Parathyroid adenoma (tissue), 2 donors: ENCODE data around the gene MBNL2.

ENCODE experiments used
- H2AFZ ChIP-seq: fragments of 300-600 bp; sonication (generic); one replicate; pipeline ENCODE4 v1.7.0; 2017; ENCODE audit warnings: antibody characterized with exemption, mild to moderate bottlenecking
- H3K27ac ChIP-seq: fragments of 300-600 bp; sonication (generic); one replicate; pipeline ENCODE4 v1.7.0; 2017
- H3K27me3 ChIP-seq: fragments of 300-600 bp; sonication (generic); one replicate; pipeline ENCODE4 v1.7.0; 2017; ENCODE audit warnings: low read length; ENCODE audit not compliant: control insufficient read depth, insufficient read depth
- H3K36me3 ChIP-seq: fragments of 300-600 bp; sonication (generic); one replicate; pipeline ENCODE4 v1.7.0; 2017; ENCODE audit warnings: low read length; ENCODE audit not compliant: control insufficient read depth, insufficient read depth
- H3K4me1 ChIP-seq: fragments of 300-600 bp; sonication (generic); one replicate; pipeline ENCODE4 v1.7.0; 2017; ENCODE audit warnings: control low read depth
- H3K4me2 ChIP-seq: fragments of 300-600 bp; sonication (generic); one replicate; pipeline ENCODE4 v1.7.0; 2017; ENCODE audit warnings: low read length
- H3K4me3 ChIP-seq: fragments of 300-600 bp; sonication (generic); one replicate; pipeline ENCODE4 v1.7.0; 2017; ENCODE audit warnings: low read depth, low read length
- H3K79me2 ChIP-seq: fragments of 300-600 bp; sonication (generic); one replicate; pipeline ENCODE4 v1.7.0; 2017; ENCODE audit warnings: control low read depth
- H3K9ac ChIP-seq: fragments of 300-600 bp; sonication (generic); one replicate; pipeline ENCODE4 v1.7.0; 2017; ENCODE audit warnings: mild to moderate bottlenecking
- H3K9me3 ChIP-seq: fragments of 300-600 bp; sonication (generic); one replicate; pipeline ENCODE4 v1.7.0; 2017; ENCODE audit warnings: low read length; ENCODE audit not compliant: control insufficient read depth
- TF ChIP-seq, protein P1 (sequence below): fragments of 300-600 bp; sonication (generic); IDR thresholded peaks from one replicate; pipeline ENCODE4 v1.7.0; 2017; ENCODE audit warnings: antibody characterized with exemption, mild to moderate bottlenecking
- donor health status: primary hyperparathyroidism.

Gene MBNL2

DNA sequence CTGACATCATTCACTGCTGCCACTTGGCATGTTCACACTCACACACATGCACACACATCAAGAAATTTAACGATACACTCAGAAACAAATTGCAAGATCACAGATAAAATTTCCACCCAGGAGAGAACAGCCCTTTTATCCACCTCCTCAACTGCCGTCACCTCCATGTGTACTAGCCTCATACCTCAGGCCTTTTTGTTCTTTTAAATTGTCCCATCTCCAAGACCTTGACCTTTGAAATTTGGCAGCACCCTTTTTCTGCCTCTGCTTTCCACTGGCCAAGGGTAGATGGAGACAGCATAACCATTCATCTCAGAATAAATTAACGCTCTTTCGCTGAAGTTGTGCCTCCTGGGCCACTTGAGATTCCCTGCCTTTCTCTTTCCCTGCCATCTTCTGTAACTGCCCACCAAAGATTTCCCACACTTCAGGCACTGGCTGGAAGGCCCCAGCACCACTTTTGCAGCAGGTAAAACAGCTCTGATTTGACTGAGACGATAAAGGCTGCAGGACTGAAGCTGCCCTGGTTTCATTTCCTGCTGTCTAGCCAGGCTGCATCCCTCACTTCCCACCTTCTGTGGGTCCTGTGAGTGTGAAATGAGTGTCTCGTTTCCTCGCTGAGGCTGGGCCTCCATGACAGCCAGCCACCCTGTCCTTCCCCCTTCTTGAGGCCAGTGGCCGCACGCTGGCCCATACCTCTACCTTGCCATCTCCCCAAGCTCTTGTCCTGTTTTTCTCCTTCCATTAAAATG, 39.3 kb downstream of the MBNL2 start:
- Histone ChIP-seq H3K9me3 (no peaks in the 10 kb centered on the region), H3K36me3 (no peaks in the 10 kb centered on the region), H3K4me2 (no peak overlapping the region), H3K9ac (no peak overlapping the region), H3K4me1 (peaks cover 14% of the 10 kb centered on the region), H3K27ac (no peak overlapping the region), H2AFZ (no peak overlapping the region), H3K79me2 (peaks cover 32% of the 10 kb centered on the region), H3K4me3 (no peak overlapping the region), H3K27me3 (no peaks in the 10 kb centered on the region)
- TF ChIP-seq, protein P1, sequence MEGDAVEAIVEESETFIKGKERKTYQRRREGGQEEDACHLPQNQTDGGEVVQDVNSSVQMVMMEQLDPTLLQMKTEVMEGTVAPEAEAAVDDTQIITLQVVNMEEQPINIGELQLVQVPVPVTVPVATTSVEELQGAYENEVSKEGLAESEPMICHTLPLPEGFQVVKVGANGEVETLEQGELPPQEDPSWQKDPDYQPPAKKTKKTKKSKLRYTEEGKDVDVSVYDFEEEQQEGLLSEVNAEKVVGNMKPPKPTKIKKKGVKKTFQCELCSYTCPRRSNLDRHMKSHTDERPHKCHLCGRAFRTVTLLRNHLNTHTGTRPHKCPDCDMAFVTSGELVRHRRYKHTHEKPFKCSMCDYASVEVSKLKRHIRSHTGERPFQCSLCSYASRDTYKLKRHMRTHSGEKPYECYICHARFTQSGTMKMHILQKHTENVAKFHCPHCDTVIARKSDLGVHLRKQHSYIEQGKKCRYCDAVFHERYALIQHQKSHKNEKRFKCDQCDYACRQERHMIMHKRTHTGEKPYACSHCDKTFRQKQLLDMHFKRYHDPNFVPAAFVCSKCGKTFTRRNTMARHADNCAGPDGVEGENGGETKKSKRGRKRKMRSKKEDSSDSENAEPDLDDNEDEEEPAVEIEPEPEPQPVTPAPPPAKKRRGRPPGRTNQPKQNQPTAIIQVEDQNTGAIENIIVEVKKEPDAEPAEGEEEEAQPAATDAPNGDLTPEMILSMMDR: no peak

DNA sequence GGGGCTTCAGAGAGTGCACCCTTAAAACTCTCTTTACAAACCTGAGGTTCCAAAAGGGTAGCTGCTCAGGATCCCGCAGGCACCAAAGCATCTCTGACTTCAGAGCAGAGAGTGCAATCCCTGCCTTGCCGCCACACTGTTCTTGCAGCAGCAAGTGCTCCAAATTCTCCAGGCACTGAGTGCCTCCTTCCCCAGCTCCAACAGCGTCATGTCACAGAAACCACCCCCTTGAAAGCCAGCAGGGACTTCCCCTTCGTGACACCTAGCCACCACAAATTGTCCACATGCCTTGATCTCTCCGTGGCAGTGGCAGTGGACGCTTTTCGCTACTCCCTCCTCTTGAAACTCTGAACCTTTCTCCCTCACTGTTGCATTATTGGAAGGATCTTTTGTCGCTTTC, 39.9 kb downstream of the MBNL2 start:
- Histone ChIP-seq H3K79me2 (peaks cover 32% of the 10 kb centered on the region), H3K4me1 (peaks cover 12% of the 10 kb centered on the region), H2AFZ (no peak overlapping the region), H3K4me3 (no peak overlapping the region), H3K27me3 (no peaks in the 10 kb centered on the region), H3K27ac (no peak overlapping the region), H3K36me3 (no peaks in the 10 kb centered on the region), H3K9ac (no peak overlapping the region), H3K4me2 (no peak overlapping the region), H3K9me3 (no peaks in the 10 kb centered on the region)
- TF ChIP-seq, protein P1: no peak

DNA sequence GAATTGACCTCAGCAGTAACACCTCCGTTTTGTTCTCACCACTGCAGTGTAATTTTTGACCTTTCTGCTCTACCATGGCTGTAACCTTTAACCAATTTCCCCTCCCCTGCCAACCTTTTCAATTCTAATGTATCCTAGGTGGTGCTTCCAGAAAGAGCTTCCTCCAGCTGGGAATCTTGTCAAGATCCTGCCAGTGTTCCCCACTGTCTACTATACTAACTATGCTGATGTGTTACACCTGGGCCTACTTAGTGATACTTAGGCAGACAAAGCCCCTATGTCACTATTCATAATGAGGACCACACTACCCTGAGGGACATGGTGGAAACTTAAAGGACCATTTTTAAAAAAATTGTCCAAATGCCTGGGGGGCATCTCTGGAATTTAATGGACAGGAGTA, 41.0 kb downstream of the MBNL2 start:
- Histone ChIP-seq H3K27me3 (no peaks in the 10 kb centered on the region), H2AFZ (no peak overlapping the region), H3K9ac (no peak overlapping the region), H3K4me3 (no peak overlapping the region), H3K9me3 (no peaks in the 10 kb centered on the region), H3K36me3 (no peaks in the 10 kb centered on the region), H3K4me1 (peaks cover 7% of the 10 kb centered on the region), H3K79me2 (peaks cover 36% of the 10 kb centered on the region), H3K27ac (no peak overlapping the region), H3K4me2 (no peak overlapping the region)
- TF ChIP-seq, protein P1: no peak

DNA sequence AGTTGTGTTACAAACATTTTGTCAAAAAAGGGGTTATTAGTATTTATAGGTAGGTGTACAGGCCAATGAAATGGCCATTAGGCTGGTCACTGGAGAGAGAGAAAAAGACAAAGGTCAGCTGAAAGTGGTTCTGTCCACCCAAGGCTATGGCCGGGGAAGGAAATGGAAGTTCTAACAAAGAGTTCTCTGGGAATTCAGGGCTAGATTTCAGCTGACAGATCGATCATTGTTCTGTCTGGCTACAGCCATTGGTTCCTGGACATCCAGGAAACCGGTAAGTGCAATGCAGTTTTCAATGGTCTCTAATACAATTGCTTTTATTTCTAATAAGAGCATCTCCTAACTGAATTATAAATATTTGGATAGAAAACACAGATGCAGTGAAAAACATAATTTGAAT, 42.5 kb downstream of the MBNL2 start:
- Histone ChIP-seq H2AFZ (no peak overlapping the region), H3K79me2 (peaks cover 28% of the 10 kb centered on the region), H3K4me1 (no peaks in the 10 kb centered on the region), H3K4me2 (no peak overlapping the region), H3K27ac (no peak overlapping the region), H3K4me3 (no peak overlapping the region), H3K9ac (no peak overlapping the region), H3K27me3 (no peaks in the 10 kb centered on the region), H3K9me3 (no peaks in the 10 kb centered on the region), H3K36me3 (no peaks in the 10 kb centered on the region)
- TF ChIP-seq, protein P1: no peak

DNA sequence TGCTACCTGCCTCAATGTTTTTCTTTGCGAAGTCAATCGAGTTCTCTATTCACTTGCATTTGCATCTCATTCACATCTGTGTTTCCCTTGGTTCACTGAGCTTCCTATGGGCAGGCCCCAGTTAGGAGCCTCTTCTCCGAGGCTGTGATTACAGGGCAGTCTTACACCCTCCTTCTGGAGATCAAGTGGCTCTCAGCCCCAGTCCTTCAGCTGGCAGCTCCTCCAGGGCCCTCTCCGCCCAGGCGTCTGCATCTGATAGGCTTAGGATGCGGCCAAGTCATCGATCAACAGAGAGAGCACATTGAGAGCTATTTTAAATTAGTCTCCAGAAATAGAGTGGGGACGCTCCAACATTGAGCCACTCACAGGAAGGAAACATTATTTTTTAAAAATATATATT, 44.2 kb downstream of the MBNL2 start:
- Histone ChIP-seq H3K4me3 (no peak overlapping the region), H3K9me3 (no peaks in the 10 kb centered on the region), H3K36me3 (no peaks in the 10 kb centered on the region), H2AFZ (no peak overlapping the region), H3K4me2 (no peak overlapping the region), H3K79me2 (peaks cover 23% of the 10 kb centered on the region), H3K9ac (no peak overlapping the region), H3K27me3 (no peaks in the 10 kb centered on the region), H3K4me1 (no peaks in the 10 kb centered on the region), H3K27ac (no peak overlapping the region)
- TF ChIP-seq, protein P1: no peak
